Glutamatergic neuron (in vitro differentiated cells): ENCODE measurements around the gene TNFRSF13B. TPM values are rescaled to one million over a fixed set of nuclear protein-coding genes. Genes with fewer than 3 reads are reported as not detected.
"Not testable (repeated sequence)": the region's sequence is repeated elsewhere in the genome, so short reads cannot be mapped to it uniquely, and the experiment has no call there.

Experiments
- DNase-seq: peaks from one replicate; pipeline ENCODE4 v3.0.0; 2022
- H3K27ac Mint-ChIP-seq: one replicate; pipeline ENCODE4 v1.8.0; 2020; ENCODE audit warnings: mild to moderate bottlenecking, mixed read lengths, inconsistent platforms; ENCODE audit not compliant: unreplicated experiment
- H3K27me3 Mint-ChIP-seq: one replicate; pipeline ENCODE4 v1.8.0; 2020; ENCODE audit warnings: mild to moderate bottlenecking, moderate library complexity, mixed read lengths, inconsistent platforms; ENCODE audit not compliant: unreplicated experiment
- H3K36me3 Mint-ChIP-seq: one replicate; pipeline ENCODE4 v1.8.0; 2020; ENCODE audit warnings: mild to moderate bottlenecking, mixed read lengths, inconsistent platforms; ENCODE audit not compliant: unreplicated experiment
- H3K4me1 Mint-ChIP-seq: one replicate; pipeline ENCODE4 v1.8.0; 2020; ENCODE audit warnings: mild to moderate bottlenecking, low read depth, mixed read lengths, inconsistent platforms; ENCODE audit not compliant: unreplicated experiment
- H3K4me3 Mint-ChIP-seq: one replicate; pipeline ENCODE4 v1.8.0; 2020; ENCODE audit warnings: mild to moderate bottlenecking, mixed read lengths, inconsistent platforms; ENCODE audit not compliant: unreplicated experiment
- H3K9me3 Mint-ChIP-seq: one replicate; pipeline ENCODE4 v1.8.0; 2020; ENCODE audit warnings: mild to moderate bottlenecking, moderate library complexity, mixed read lengths, inconsistent platforms; ENCODE audit not compliant: unreplicated experiment
- CTCF ChIP-seq: fragments of 200-600 bp; sonication (generic); IDR thresholded peaks from one replicate; pipeline ENCODE4 v1.5.0; 2021; ENCODE audit not compliant: partially characterized antibody, unreplicated experiment
- total RNA-seq: library from RNA; stranded (reverse); fragmentation: NEBNext Ultra II Directional; extraction: Animal tissue kit (Norgen Biotek cat#: 25700); gene quantifications from one replicate; pipeline ENCODE4 v1.2.1, GENCODE V29; 2021; ENCODE audit not compliant: unreplicated experiment

Gene TNFRSF13B
- total RNA-seq, 1 donor from 2014 or later = not detected

- peaks cover 6% of the 10 kb centered on the region for H3K9me3 Mint-ChIP-seq
- H3K27ac Mint-ChIP-seq = no peak overlapping the region
- no peak for TF ChIP-seq CTCF
- H3K36me3 Mint-ChIP-seq = no peaks in the 10 kb centered on the region
- peaks cover 1% of the 10 kb centered on the region for H3K27me3 Mint-ChIP-seq
- H3K4me1 Mint-ChIP-seq = no peaks in the 10 kb centered on the region
- DNase-seq = no peak
- H3K4me3 Mint-ChIP-seq = no peak overlapping the region
Measured at GRCh38 chr17:16922386-16923096, 49.4 kb downstream of the TNFRSF13B start.

GRCh38 chr17:16921451-16921850 is 50.5 kb downstream of the TNFRSF13B start:
- H3K4me3 Mint-ChIP-seq, H3K27ac Mint-ChIP-seq, DNase-seq: not testable (repeated sequence)

GRCh38 chr17:16920628-16921020 is 51.3 kb downstream of the TNFRSF13B start:
- H3K27me3 Mint-ChIP-seq = no peaks in the 10 kb centered on the region
- TF ChIP-seq CTCF = no peak
- no peak overlapping the region for H3K4me3 Mint-ChIP-seq
- no peak overlapping the region for H3K27ac Mint-ChIP-seq
- H3K36me3 Mint-ChIP-seq = no peaks in the 10 kb centered on the region
- H3K4me1 Mint-ChIP-seq = no peaks in the 10 kb centered on the region
- DNase-seq = no peak
- H3K9me3 Mint-ChIP-seq = peaks cover 3% of the 10 kb centered on the region

More at GRCh38 chr17:16921451-16921850, 50.5 kb downstream of the TNFRSF13B start:
- not testable (repeated sequence) for H3K27me3 Mint-ChIP-seq, H3K9me3 Mint-ChIP-seq, H3K4me1 Mint-ChIP-seq, H3K36me3 Mint-ChIP-seq

GRCh38 chr17:16919663-16920627 is 52.0 kb downstream of the TNFRSF13B start:
- H3K36me3 Mint-ChIP-seq = no peaks in the 10 kb centered on the region
- H3K4me1 Mint-ChIP-seq = no peaks in the 10 kb centered on the region
- no peaks in the 10 kb centered on the region for H3K27me3 Mint-ChIP-seq
- no peak overlapping the region for H3K4me3 Mint-ChIP-seq
- H3K9me3 Mint-ChIP-seq = peaks cover 2% of the 10 kb centered on the region
- TF ChIP-seq CTCF = no peak
- DNase-seq = no peak
- no peak overlapping the region for H3K27ac Mint-ChIP-seq

- TF ChIP-seq CTCF = no peak
- Mint-ChIP-seq H3K4me1 (no peaks in the 10 kb centered on the region), H3K9me3 (peaks cover 2% of the 10 kb centered on the region), H3K27ac (no peak overlapping the region), H3K36me3 (no peaks in the 10 kb centered on the region), H3K4me3 (no peak overlapping the region), H3K27me3 (no peaks in the 10 kb centered on the region)
- no peak for DNase-seq
Measured at GRCh38 chr17:16918443-16918842, 53.5 kb downstream of the TNFRSF13B start.
